GM12874 (cell line): ENCODE results near the gene DSCAM.

Source experiments
- CTCF ChIP-seq: IDR thresholded peaks from 2 replicates; pipeline ENCODE4 v1.5.1; 2011; ENCODE audit warnings: low read depth, mild to moderate bottlenecking, control low read depth, low read length, moderate library complexity; ENCODE audit not compliant: insufficient read depth

Gene DSCAM

GRCh38 chr21:40345711-40346321 is 501.1 kb downstream of the DSCAM start:
- TF ChIP-seq CTCF: no peak

GRCh38 chr21:40340357-40340756 is 506.6 kb downstream of the DSCAM start:
- no peak for TF ChIP-seq CTCF

- TF ChIP-seq CTCF: no peak
Measured at GRCh38 chr21:40339050-40339449, 507.9 kb downstream of the DSCAM start.

GRCh38 chr21:40337981-40338380 is 509.0 kb downstream of the DSCAM start:
- no peak for TF ChIP-seq CTCF

GRCh38 chr21:40335704-40336103 is 511.3 kb downstream of the DSCAM start:
- TF ChIP-seq CTCF: no peak

- no peak for TF ChIP-seq CTCF
Measured at GRCh38 chr21:40334159-40334558, 512.8 kb downstream of the DSCAM start.

GRCh38 chr21:40333731-40334130 is 513.2 kb downstream of the DSCAM start:
- no peak for TF ChIP-seq CTCF
